GM19468 (cell line): ENCODE measurements around the gene ENPP4.

Experiments used
- ATAC-seq: cut with Tn5 transposase; IDR thresholded peaks from one replicate; pipeline ENCODE4 v1.9.1; 2021; ENCODE audit warnings: mild to moderate bottlenecking, moderate library complexity, moderate number of reproducible peaks; ENCODE audit not compliant: unreplicated experiment; ENCODE audit errors: extremely low read depth

The ENPP4 gene

DNA sequence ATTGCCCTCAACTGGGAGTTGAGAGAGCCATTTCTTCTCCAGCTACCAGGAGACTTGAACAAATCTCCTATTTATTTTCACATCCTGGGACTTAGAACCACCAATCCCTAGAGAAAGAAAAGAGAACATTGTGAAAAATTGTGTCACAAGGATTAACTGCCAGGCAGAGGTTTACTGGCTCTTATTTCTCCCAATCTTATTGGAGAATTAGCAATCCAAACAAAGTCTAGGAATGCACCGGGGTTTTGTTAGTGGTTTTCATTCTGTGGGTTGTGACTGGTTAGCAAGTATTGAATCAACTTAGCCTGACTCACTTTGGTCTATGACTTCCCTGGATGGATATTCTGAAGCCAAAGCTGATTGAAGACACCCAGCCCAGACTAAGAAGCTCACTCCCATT, 62.2 kb downstream of the ENPP4 start:
- ATAC-seq: no peak
